ENCODE data around the gene TXN.

Gene TXN

DNA sequence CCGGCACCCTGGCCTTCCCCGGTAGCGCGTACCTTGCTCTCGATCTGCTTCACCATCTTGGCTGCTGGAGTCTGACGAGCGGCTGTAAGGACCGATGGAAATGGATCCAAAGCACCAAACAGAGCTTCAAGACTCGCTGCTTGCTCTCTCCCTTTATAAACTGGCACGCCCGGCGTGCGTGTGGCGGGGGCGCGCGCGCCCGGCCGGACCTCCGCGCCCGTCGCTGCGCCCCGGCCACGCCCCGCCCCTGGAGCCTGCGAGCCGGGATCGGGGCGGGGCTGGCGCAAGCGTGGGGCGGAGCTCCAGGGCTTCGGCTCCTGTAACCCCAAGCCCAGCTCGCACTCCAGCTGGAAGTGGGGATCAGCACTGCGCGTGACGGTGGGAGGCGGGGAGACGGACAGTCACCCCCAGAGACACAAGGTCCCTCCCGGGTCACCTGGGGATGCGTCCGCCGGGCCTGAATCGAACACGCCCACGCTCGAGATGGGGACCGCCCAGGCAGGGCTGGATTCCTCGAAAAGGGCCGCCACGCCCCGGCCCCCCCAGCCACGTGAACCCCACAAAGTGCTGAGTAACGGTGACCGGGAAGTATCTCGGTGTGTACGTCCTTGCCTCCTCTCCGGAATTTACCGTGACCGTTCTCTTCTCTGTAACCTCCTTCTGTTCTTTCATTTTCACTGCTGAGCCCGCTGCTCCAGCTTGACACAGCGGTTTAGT lies at the start of gene TXN:
TSS of gene TXN (minus strand) at position 128 of the 717 bp plus-strand sequence. CDS start at position 56, 72 bp downstream.
- ChIA-PET CTCF (interaction anchor here (0.6 to 0.8 kb wide), 2 partner anchors 94 to 172 kb away, joined by 3 to 4 read pairs; no protein-coding TSS in a partner anchor), POLR2A (interaction anchor here (0.6 to 1.4 kb wide), 21 partner anchors 9 to 363 kb away, joined by 3 to 11 read pairs (median 4); no protein-coding TSS in a partner anchor)
- peak; percentile 89 for DNase-seq (ENCODE audit: extremely low spot score)
- TF ChIP-seq CTBP1 (IDR thresholded peaks at IDR 0.05; ENCODE audit: borderline replicate concordance): 0 out of 2 replicates have a peak, but pooled peaks have one; percentile 13
- peak; percentile 74 for TF ChIP-seq L3MBTL2 (conservative IDR thresholded peaks at IDR 0.05)
- no peak for TF ChIP-seq FOXK2 (IDR thresholded peaks at IDR 0.05)
- TF ChIP-seq LEF1 (IDR thresholded peaks at IDR 0.05; ENCODE audit: borderline replicate concordance): no peak; the same call in 1 of the 2 replicates
- TF ChIP-seq NFRKB (IDR thresholded peaks at IDR 0.05): no peak
- TF ChIP-seq ARNT (IDR thresholded peaks at IDR 0.05): peak; percentile 56; the same call in 1 of the 2 replicates
- no peak for TF ChIP-seq SP1 (IDR thresholded peaks at IDR 0.05)
- TF ChIP-seq ELF4 (IDR thresholded peaks at IDR 0.05): peak; percentile 59
- no peak for TF ChIP-seq TARDBP (IDR thresholded peaks at IDR 0.05)

DNA sequence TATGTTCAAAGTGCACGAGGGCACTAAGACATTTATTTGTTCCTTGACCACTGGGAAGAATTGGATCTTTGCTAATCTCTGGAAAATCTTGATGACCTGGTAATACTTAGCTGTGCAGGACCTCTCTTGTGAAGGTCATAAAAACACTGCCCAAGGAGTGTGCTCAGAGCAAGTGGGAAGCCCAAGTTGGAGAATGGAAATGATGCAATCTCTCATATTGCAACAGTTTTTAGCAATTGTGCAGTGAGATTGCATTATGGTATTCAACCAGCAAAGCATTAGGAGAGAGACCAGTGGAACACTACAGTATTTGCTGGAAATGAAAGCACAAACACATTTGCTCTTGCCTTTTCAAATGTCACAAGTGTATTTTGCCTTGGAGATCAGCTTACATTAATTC lies 46.8 kb upstream of the TXN start:
- DNase-seq (ENCODE audit: extremely low spot score): no peak
- ChIA-PET CTCF (no interaction called here), POLR2A (no interaction called here)
- no peak for TF ChIP-seq FOXM1 (IDR thresholded peaks at IDR 0.05; ENCODE audit: borderline replicate concordance)
- no peak for TF ChIP-seq CTBP1 (IDR thresholded peaks at IDR 0.05; ENCODE audit: borderline replicate concordance)
- TF ChIP-seq FOXK2 (IDR thresholded peaks at IDR 0.05): no peak
- no peak for TF ChIP-seq BHLHE40 (IDR thresholded peaks at IDR 0.05; ENCODE audit: borderline replicate concordance)
- TF ChIP-seq TARDBP (IDR thresholded peaks at IDR 0.05): no peak
- TF ChIP-seq ELF4 (IDR thresholded peaks at IDR 0.05): no peak
- no peak for TF ChIP-seq SUZ12 (IDR thresholded peaks at IDR 0.05)
- no peak for TF ChIP-seq FOXA1 (IDR thresholded peaks at IDR 0.05)
- TF ChIP-seq, protein P1, sequence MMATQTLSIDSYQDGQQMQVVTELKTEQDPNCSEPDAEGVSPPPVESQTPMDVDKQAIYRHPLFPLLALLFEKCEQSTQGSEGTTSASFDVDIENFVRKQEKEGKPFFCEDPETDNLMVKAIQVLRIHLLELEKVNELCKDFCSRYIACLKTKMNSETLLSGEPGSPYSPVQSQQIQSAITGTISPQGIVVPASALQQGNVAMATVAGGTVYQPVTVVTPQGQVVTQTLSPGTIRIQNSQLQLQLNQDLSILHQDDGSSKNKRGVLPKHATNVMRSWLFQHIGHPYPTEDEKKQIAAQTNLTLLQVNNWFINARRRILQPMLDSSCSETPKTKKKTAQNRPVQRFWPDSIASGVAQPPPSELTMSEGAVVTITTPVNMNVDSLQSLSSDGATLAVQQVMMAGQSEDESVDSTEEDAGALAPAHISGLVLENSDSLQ (IDR thresholded peaks at IDR 0.05): no peak
- no peak for TF ChIP-seq SP1 (IDR thresholded peaks at IDR 0.05)
- TF ChIP-seq ARNT (IDR thresholded peaks at IDR 0.05): no peak
- no peak for TF ChIP-seq LEF1 (IDR thresholded peaks at IDR 0.05; ENCODE audit: borderline replicate concordance)
- no peak for TF ChIP-seq ZNF384 (IDR thresholded peaks at IDR 0.05)
- no peak for TF ChIP-seq NFRKB (IDR thresholded peaks at IDR 0.05)
- TF ChIP-seq L3MBTL2 (conservative IDR thresholded peaks at IDR 0.05): no peak

DNA sequence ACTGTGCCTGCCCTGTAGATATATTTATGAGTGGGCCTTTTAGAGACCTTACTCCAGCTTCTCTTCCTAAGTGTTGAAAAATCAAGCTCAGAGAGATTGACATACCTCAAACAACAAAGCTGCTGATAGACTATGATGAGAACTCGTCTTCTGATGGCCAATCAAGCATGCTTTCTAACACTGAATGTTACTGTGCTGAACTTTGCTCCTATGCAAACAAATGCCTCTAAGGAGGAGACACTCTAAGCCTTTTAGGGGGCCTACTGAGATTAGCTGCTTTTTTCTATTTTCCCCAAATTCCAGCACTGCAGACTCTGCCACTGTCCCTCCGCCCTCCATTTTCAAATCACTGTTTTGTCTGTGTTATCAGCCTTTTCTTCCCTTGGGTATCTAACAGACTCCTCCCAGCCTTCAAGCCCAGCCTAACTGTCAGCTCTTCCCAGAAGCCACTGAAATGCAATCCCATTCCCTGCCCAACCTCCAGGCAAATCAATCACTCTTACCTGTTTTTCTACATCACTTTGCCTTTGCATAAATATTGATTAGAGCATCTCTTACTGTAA lies 41.8 kb upstream of the TXN start:
- ChIA-PET POLR2A (no interaction called here), CTCF (no interaction called here)
- TF ChIP-seq TARDBP (IDR thresholded peaks at IDR 0.05) (no peak), LEF1 (IDR thresholded peaks at IDR 0.05; ENCODE audit: borderline replicate concordance) (no peak), FOXK2 (IDR thresholded peaks at IDR 0.05) (no peak), ARNT (IDR thresholded peaks at IDR 0.05) (no peak), ELF4 (IDR thresholded peaks at IDR 0.05) (no peak), SP1 (IDR thresholded peaks at IDR 0.05) (no peak), FOXM1 (IDR thresholded peaks at IDR 0.05; ENCODE audit: borderline replicate concordance) (no peak), L3MBTL2 (conservative IDR thresholded peaks at IDR 0.05) (no peak), CTBP1 (IDR thresholded peaks at IDR 0.05; ENCODE audit: borderline replicate concordance) (no peak), ZNF384 (IDR thresholded peaks at IDR 0.05) (no peak), BHLHE40 (IDR thresholded peaks at IDR 0.05; ENCODE audit: borderline replicate concordance) (no peak), SUZ12 (IDR thresholded peaks at IDR 0.05) (no peak), NFRKB (IDR thresholded peaks at IDR 0.05) (no peak), HDGF (IDR thresholded peaks at IDR 0.05; ENCODE audit: borderline replicate concordance) (no peak), FOXA1 (IDR thresholded peaks at IDR 0.05) (no peak)
- TF ChIP-seq, protein P1 (IDR thresholded peaks at IDR 0.05): no peak
- DNase-seq (ENCODE audit: extremely low spot score): no peak

DNA sequence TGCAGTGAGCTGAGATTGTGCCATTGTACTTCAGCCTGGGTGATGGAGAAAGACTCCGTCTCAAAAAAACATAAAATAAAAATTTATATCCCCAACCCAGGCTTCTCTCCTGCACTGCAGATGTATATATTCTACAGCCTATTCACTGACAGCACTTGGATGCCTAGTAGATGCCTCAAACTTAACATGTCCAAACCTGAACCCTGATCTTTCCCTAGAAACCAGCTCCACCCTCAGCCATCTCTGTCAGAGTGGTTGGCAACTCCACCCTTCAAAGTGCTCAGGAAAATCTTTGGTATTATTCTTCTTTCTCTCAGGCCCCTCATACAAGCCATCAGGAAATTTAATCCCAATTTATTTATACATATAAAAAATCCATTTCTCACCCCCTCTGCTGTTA lies 36.9 kb upstream of the TXN start:
- POLR2A ChIA-PET: no interaction called here
- CTCF ChIA-PET: interaction anchor here (0.6 kb wide), 1 partner anchor 30 kb away, joined by 3 read pairs; no protein-coding TSS in a partner anchor
- TF ChIP-seq BHLHE40 (IDR thresholded peaks at IDR 0.05; ENCODE audit: borderline replicate concordance) (no peak), ELF4 (IDR thresholded peaks at IDR 0.05) (no peak)
- DNase-seq (ENCODE audit: extremely low spot score): no peak

DNA sequence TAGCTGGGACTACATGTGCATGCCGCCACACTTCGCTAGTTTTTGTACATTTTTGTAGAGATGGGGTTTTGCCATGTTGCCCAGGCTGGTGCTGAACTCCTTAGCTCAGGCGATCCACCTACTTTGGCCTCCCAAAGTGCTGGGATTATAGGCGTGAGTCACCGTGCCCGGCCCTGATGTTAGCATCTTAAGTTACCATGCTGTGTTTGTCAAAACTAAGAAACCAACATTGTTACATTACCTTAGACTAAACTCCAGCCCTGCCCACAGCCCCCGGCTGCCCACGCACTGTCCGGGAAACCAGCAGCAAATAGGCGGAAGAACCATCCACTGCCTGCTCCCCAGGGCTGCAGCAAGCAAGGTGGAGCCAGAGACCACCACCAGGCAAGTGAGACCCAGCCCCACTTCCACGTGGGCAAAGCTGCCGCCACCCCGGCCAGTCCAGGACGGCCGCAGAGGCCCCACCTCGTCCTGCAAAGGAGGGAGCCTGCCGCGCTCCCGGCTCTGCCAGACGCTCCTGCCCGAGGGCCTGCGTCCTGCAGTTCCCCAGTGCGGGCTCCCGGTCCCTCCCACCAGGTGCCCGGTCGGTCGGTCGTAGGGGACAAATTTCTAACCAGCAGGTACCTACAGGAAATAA lies 35.7 kb upstream of the TXN start:
- CTCF ChIA-PET: no interaction called here
- DNase-seq (ENCODE audit: extremely low spot score): no peak
- POLR2A ChIA-PET: no interaction called here
- TF ChIP-seq HDGF (IDR thresholded peaks at IDR 0.05; ENCODE audit: borderline replicate concordance) (no peak), ARNT (IDR thresholded peaks at IDR 0.05) (no peak), SUZ12 (IDR thresholded peaks at IDR 0.05) (no peak), BHLHE40 (IDR thresholded peaks at IDR 0.05; ENCODE audit: borderline replicate concordance) (no peak), TARDBP (IDR thresholded peaks at IDR 0.05) (no peak), L3MBTL2 (conservative IDR thresholded peaks at IDR 0.05) (no peak), LEF1 (IDR thresholded peaks at IDR 0.05; ENCODE audit: borderline replicate concordance) (no peak), ELF4 (IDR thresholded peaks at IDR 0.05) (no peak), FOXA1 (IDR thresholded peaks at IDR 0.05) (no peak), ZNF384 (IDR thresholded peaks at IDR 0.05) (no peak), CTBP1 (IDR thresholded peaks at IDR 0.05; ENCODE audit: borderline replicate concordance) (no peak), NFRKB (IDR thresholded peaks at IDR 0.05) (no peak), FOXM1 (IDR thresholded peaks at IDR 0.05; ENCODE audit: borderline replicate concordance) (no peak), FOXK2 (IDR thresholded peaks at IDR 0.05) (no peak), SP1 (IDR thresholded peaks at IDR 0.05) (no peak)
- TF ChIP-seq, protein P1 (IDR thresholded peaks at IDR 0.05): no peak
